CD14-positive monocyte (primary cell): Measurements from ENCODE around the gene TNFRSF8. TPM values are rescaled to one million over a fixed set of nuclear protein-coding genes. Genes with fewer than 3 reads are reported as not detected.

ENCODE experiments used
- DNase-seq, 3 donors: peaks; one replicate each; pipeline ENCODE4 v3.0.0-alpha.2; 2011 to 2022
- H2AFZ ChIP-seq: 2 replicates; pipeline ENCODE4 v1.6.0; 2012; ENCODE audit warnings: mild to moderate bottlenecking, low read depth, low read length, inconsistent platforms; ENCODE audit not compliant: insufficient read depth, poor library complexity, severe bottlenecking
- H3K27ac ChIP-seq, 2 donors: 1 replicate in 1 of 2; 2 replicates in 1 of 2; pipeline ENCODE4 v1.5.1; 2012 to 2013; ENCODE audit warnings: low read length in 2 of 2, control low read depth in 1 of 2, inconsistent platforms in 1 of 2, low read depth in 1 of 2, mild to moderate bottlenecking in 1 of 2
- H3K27me3 ChIP-seq, 2 donors: one replicate each; pipeline versions ENCODE4 v1.6.0 to v1.6.1; 2011 to 2013; ENCODE audit warnings: low read length in 2 of 2; ENCODE audit not compliant: control insufficient read depth in 2 of 2, insufficient read depth in 2 of 2
- H3K36me3 ChIP-seq, 2 donors: replicated peaks in 1 of 2; 1 replicate in 1 of 2; 2 replicates in 1 of 2; pipeline versions ENCODE4 v1.5.1 to v1.6.1; 2012 to 2013; ENCODE audit warnings: low read length in 2 of 2, control low read depth in 1 of 2, inconsistent platforms in 1 of 2, mild to moderate bottlenecking in 1 of 2; ENCODE audit not compliant: insufficient read depth in 2 of 2, control insufficient read depth in 1 of 2
- H3K4me1 ChIP-seq, 2 donors: 1 replicate in 1 of 2; 2 replicates in 1 of 2; pipeline versions ENCODE4 v1.5.1 to v1.6.1; 2012 to 2013; ENCODE audit warnings: low read length in 2 of 2, control low read depth in 1 of 2, inconsistent platforms in 1 of 2, mild to moderate bottlenecking in 1 of 2, moderate library complexity in 1 of 2; ENCODE audit not compliant: insufficient read depth in 2 of 2, control insufficient read depth in 1 of 2
- H3K4me2 ChIP-seq: replicated peaks from 2 replicates; pipeline ENCODE3; 2012; ENCODE audit warnings: low read length, moderate library complexity, mild to moderate bottlenecking; ENCODE audit not compliant: poor library complexity, severe bottlenecking; ENCODE audit errors: extremely low read depth
- H3K4me3 ChIP-seq, 3 experiments: fragments of 200-600 bp in 1 of 3; sonication (generic) in 1 of 3; replicated peaks in 1 of 3; 1 replicate in 2 of 3; 2 replicates in 1 of 3; pipeline ENCODE4 v1.5.1; 2011 to 2013; ENCODE audit warnings: low read length in 3 of 3, mild to moderate bottlenecking in 3 of 3, control low read depth in 2 of 3, low read depth in 2 of 3, inconsistent platforms in 1 of 3, moderate library complexity in 1 of 3
- H3K79me2 ChIP-seq: 2 replicates; pipeline ENCODE4 v1.6.0; 2012; ENCODE audit warnings: mild to moderate bottlenecking, control low read depth, inconsistent platforms, low read length, moderate library complexity; ENCODE audit not compliant: insufficient read depth
- H3K9ac ChIP-seq: 2 replicates; pipeline ENCODE4 v1.6.0; 2017; ENCODE audit warnings: low read length, mild to moderate bottlenecking; ENCODE audit not compliant: insufficient read depth, poor library complexity, severe bottlenecking
- H3K9me3 ChIP-seq, 2 donors: replicated peaks in 1 of 2; 1 replicate in 1 of 2; 2 replicates in 1 of 2; pipeline versions ENCODE4 v1.5.1 to v1.6.1; 2012 to 2013; ENCODE audit warnings: low read length in 2 of 2, control low read depth in 1 of 2; ENCODE audit not compliant: control insufficient read depth in 1 of 2, insufficient read depth in 1 of 2
- H4K20me1 ChIP-seq: 2 replicates; pipeline ENCODE4 v1.6.0; 2012; ENCODE audit warnings: mild to moderate bottlenecking, low read length, control low read depth, moderate library complexity; ENCODE audit not compliant: insufficient read depth
- H3K27ac Mint-ChIP-seq, 7 donors: one replicate each; pipeline ENCODE4 v1.8.0; 2020; ENCODE audit warnings: mild to moderate bottlenecking in 7 of 7, mixed read lengths in 7 of 7, moderate library complexity in 6 of 7, inconsistent platforms in 2 of 7
- H3K27me3 Mint-ChIP-seq, 3 donors: one replicate each; pipeline ENCODE4 v1.8.0; 2021 to 2022; ENCODE audit warnings: low read depth in 3 of 3, mild to moderate bottlenecking in 3 of 3, mixed read lengths in 3 of 3, moderate library complexity in 3 of 3, inconsistent platforms in 1 of 3
- H3K36me3 Mint-ChIP-seq, 2 donors: one replicate each; pipeline ENCODE4 v1.8.0; 2020; ENCODE audit warnings: mixed read lengths in 2 of 2, inconsistent platforms in 1 of 2, mild to moderate bottlenecking in 1 of 2
- H3K4me1 Mint-ChIP-seq: one replicate; pipeline ENCODE4 v1.8.0; 2020; ENCODE audit warnings: mild to moderate bottlenecking, mixed read lengths
- H3K4me3 Mint-ChIP-seq, 2 donors: one replicate each; pipeline ENCODE4 v1.8.0; 2020; ENCODE audit warnings: mild to moderate bottlenecking in 2 of 2, mixed read lengths in 2 of 2, moderate library complexity in 1 of 2
- H3K9me3 Mint-ChIP-seq, 7 donors: one replicate each; pipeline ENCODE4 v1.8.0; 2020 to 2022; ENCODE audit warnings: mixed read lengths in 7 of 7, mild to moderate bottlenecking in 6 of 7, moderate library complexity in 6 of 7, inconsistent platforms in 2 of 7
- CTCF ChIP-seq: fragments of 200-600 bp; IDR thresholded peaks from one replicate; pipeline ENCODE4 v1.8.0; 2022; ENCODE audit warnings: antibody characterized with exemption, mild to moderate bottlenecking
- WGBS: methylation state at CpG from one replicate; pipeline ENCODE4 v1.1.5; 2013; ENCODE audit warnings: missing lambda C conversion rate; ENCODE audit not compliant: insufficient coverage; 5-methylcytosine and 5-hydroxymethylcytosine counted together
- intact Hi-C, 2 donors: fragments of 100-400 bp; cut with micrococcal nuclease; formaldehyde crosslinking; loops; one replicate each; pipeline versions ENCODE4 v1.15.0 to v1.15.1; 2023
- polyA plus RNA-seq, 3 donors: library from polyadenylated mRNA; depleted of rRNA in 1 of 3; unstranded in 2 of 3; stranded (reverse) in 1 of 3; fragments of 300-500 nt in 2 of 3; fragments of >200 nt in 1 of 3; fragmentation: Illumina TruSeq in 2 of 3; gene quantifications; 1 replicate in 2 of 3; 2 replicates in 1 of 3; pipeline ENCODE4 v1.2.3, GENCODE V29; 2012 to 2021

The TNFRSF8 gene
- polyA plus RNA-seq, 3 donors, result 10.9 to 11.9 (median 11.8) TPM

- Mint-ChIP-seq H3K4me3 (no peak overlapping the region), H3K27ac (peak overlapping the region; percentile 95 to 99 (median 99)), H3K27me3 (no peaks in the 10 kb centered on the region), H3K4me1 (peaks cover 99% of the 10 kb centered on the region), H3K36me3 (peaks cover 26 to 34% of the 10 kb centered on the region in 2 donors), H3K9me3 (peaks cover 3 to 13% (median 9%) of the 10 kb centered on the region in 7 donors)
- Histone ChIP-seq H3K9me3 (peaks cover 0 to 4% of the 10 kb centered on the region in 2 donors), H3K36me3 (peaks cover 0 to 2% of the 10 kb centered on the region in 2 donors), H3K4me2 (no peak overlapping the region), H2AFZ (no peak overlapping the region), H3K27me3 (no peaks in the 10 kb centered on the region), H3K27ac (peak overlapping the region; percentile 93 to 95), H3K4me1 (peaks cover 100% of the 10 kb centered on the region in 2 donors), H3K9ac (peak overlapping the region; percentile 2), H4K20me1 (no peaks in the 10 kb centered on the region), H3K79me2 (no peaks in the 10 kb centered on the region), H3K4me3 (peak overlapping the region in 1 of 3 experiments; percentile 0)
- TF ChIP-seq CTCF, result no peak
- DNase-seq, result no peak
- WGBS, result 100% methylated on average over 1 of the region's 4 CpGs
- intact Hi-C loops, result loop anchor here in 1 of 2 donors (5.0 kb wide), 1 partner anchor 32 kb away; no protein-coding TSS in a partner anchor
These were observed 81.9 kb downstream of the TNFRSF8 start for GRCh38 chr1:12144969-12145368.

- Mint-ChIP-seq H3K36me3 (peaks cover 27 to 34% of the 10 kb centered on the region in 2 donors), H3K27me3 (no peaks in the 10 kb centered on the region), H3K27ac (peak overlapping the region; percentile 83 to 99 (median 99)), H3K4me3 (no peak overlapping the region), H3K4me1 (peaks cover 99% of the 10 kb centered on the region), H3K9me3 (peaks cover 3 to 17% (median 12%) of the 10 kb centered on the region in 7 donors)
- Histone ChIP-seq H3K27me3 (no peaks in the 10 kb centered on the region), H3K4me2 (no peak overlapping the region), H3K27ac (peak overlapping the region in 1 of 2 donors; percentile 95), H3K9ac (no peak overlapping the region), H4K20me1 (no peaks in the 10 kb centered on the region), H3K79me2 (no peaks in the 10 kb centered on the region), H3K36me3 (no peaks in the 10 kb centered on the region), H3K4me1 (peaks cover 100% of the 10 kb centered on the region in 2 donors), H3K4me3 (no peak overlapping the region), H2AFZ (no peak overlapping the region), H3K9me3 (peaks cover 0 to 7% of the 10 kb centered on the region in 2 donors)
- no peak for TF ChIP-seq CTCF
- DNase-seq, result no peak
- WGBS, result 100% methylated on average over 3 of the region's 12 CpGs
- intact Hi-C loops, result no loop called here
These were observed 82.7 kb downstream of the TNFRSF8 start for GRCh38 chr1:12145616-12146342.
